CD4-positive, alpha-beta T cell (primary cell): Measurements from ENCODE around the gene THOC1. TPM values are rescaled to one million over a fixed set of nuclear protein-coding genes. Genes with fewer than 3 reads are reported as not detected.

ENCODE experiments used
- ATAC-seq: fragments of 200-7000 bp; cut with Tn5 transposase; one replicate; pipeline ENCODE4 v1.10.0; 2022; ENCODE audit warnings: mild to moderate bottlenecking; ENCODE audit not compliant: poor library complexity
- CTCF ChIA-PET: fragments of 350-600 bp; sonication (Branson Sonifier 250); formaldehyde crosslinking; loops from one replicate; lab custom pipeline; 2021; ENCODE audit warnings: antibody characterized with exemption, inconsistent platforms; lab: Charles Lee
- POLR2A ChIA-PET: fragments of 350-600 bp; sonication (Branson Sonifier 250); formaldehyde crosslinking; loops from one replicate; lab custom pipeline; 2021; ENCODE audit warnings: antibody characterized with exemption, inconsistent platforms; lab: Charles Lee
- DNase-seq, 14 experiments: peaks; one replicate each; pipeline ENCODE4 v3.0.0-alpha.2; 2013 to 2020; ENCODE audit warnings: mixed read lengths in 2 of 14
- H3K27ac ChIP-seq, 2 donors: one replicate each; pipeline versions ENCODE4 v1.5.1 to v1.7.0; 2013; ENCODE audit warnings: low read length in 2 of 2, low read depth in 1 of 2, mild to moderate bottlenecking in 1 of 2
- H3K27me3 ChIP-seq, 2 experiments: 1 replicate in 1 of 2; 2 replicates in 1 of 2; pipeline versions ENCODE4 v1.6.1 to v1.7.0; 2013; ENCODE audit warnings: low read length in 2 of 2, control low read depth in 1 of 2, mild to moderate bottlenecking in 1 of 2, moderate library complexity in 1 of 2; ENCODE audit not compliant: insufficient read depth in 2 of 2, control insufficient read depth in 1 of 2
- H3K36me3 ChIP-seq: one replicate; pipeline ENCODE4 v1.6.1; 2013; ENCODE audit warnings: low read length, control low read depth; ENCODE audit not compliant: insufficient read depth
- H3K4me1 ChIP-seq: one replicate; pipeline ENCODE4 v1.6.1; 2013; ENCODE audit warnings: low read length, control low read depth; ENCODE audit not compliant: insufficient read depth
- H3K4me3 ChIP-seq: one replicate; pipeline ENCODE4 v1.5.1; 2013; ENCODE audit warnings: mild to moderate bottlenecking, low read length, moderate library complexity
- H3K9me3 ChIP-seq, 2 experiments: 1 replicate in 1 of 2; 2 replicates in 1 of 2; pipeline versions ENCODE4 v1.6.1 to v1.7.0; 2013; ENCODE audit warnings: low read length in 2 of 2, mild to moderate bottlenecking in 2 of 2, control low read depth in 1 of 2, moderate library complexity in 1 of 2; ENCODE audit not compliant: control insufficient read depth in 1 of 2, insufficient read depth in 1 of 2
- H3K27ac Mint-ChIP-seq: one replicate; pipeline ENCODE4 v1.8.0; 2020; ENCODE audit warnings: mixed read lengths
- H3K27me3 Mint-ChIP-seq: one replicate; pipeline ENCODE4 v1.8.0; 2021; ENCODE audit warnings: mixed read lengths
- H3K36me3 Mint-ChIP-seq: one replicate; pipeline ENCODE4 v1.8.0; 2021; ENCODE audit warnings: low read depth, mixed read lengths
- H3K4me1 Mint-ChIP-seq: one replicate; pipeline ENCODE4 v1.8.0; 2021; ENCODE audit warnings: low read depth, mixed read lengths
- H3K4me3 Mint-ChIP-seq: one replicate; pipeline ENCODE4 v1.8.0; 2020; ENCODE audit warnings: mild to moderate bottlenecking, mixed read lengths
- H3K9me3 Mint-ChIP-seq: one replicate; pipeline ENCODE4 v1.8.0; 2020; ENCODE audit warnings: mixed read lengths
- CTCF ChIP-seq: fragments of 200-600 bp; IDR thresholded peaks from one replicate; pipeline ENCODE4 v1.8.0; 2022; ENCODE audit warnings: antibody characterized with exemption, mild to moderate bottlenecking
- intact Hi-C, 2 experiments: fragments of 100-400 bp; cut with DNase I in 1 of 2; cut with micrococcal nuclease in 1 of 2; formaldehyde crosslinking; loops; one replicate each; pipeline versions ENCODE4 v1.15.1 to v1.9.0; 2023 to 2025; cut with DNase I, micrococcal nuclease
- total RNA-seq, 174 experiments: library from RNA in 2 of 174; stranded (reverse) in 2 of 174; gene quantifications; one replicate each; pipeline ENCODE4 v1.2.3 and lab custom pipeline; 2021 to 2026

Gene THOC1
- total RNA-seq, 2 experiments from 2014 or later, result 92.9 to 96.5 TPM

GRCh38 chr18:192801-193200 lies 75.0 kb downstream of the THOC1 start:
- H3K4me3 ChIP-seq, result no peak overlapping the region
- H3K4me1 ChIP-seq, result no peaks in the 10 kb centered on the region
- H3K4me1 Mint-ChIP-seq, result peaks cover 39% of the 10 kb centered on the region
- no peaks in the 10 kb centered on the region for H3K27me3 Mint-ChIP-seq
- ATAC-seq (no peak), DNase-seq (no peak)
- no peak overlapping the region for H3K27ac ChIP-seq
- peaks cover 14% of the 10 kb centered on the region for H3K36me3 ChIP-seq
- H3K4me3 Mint-ChIP-seq, result no peak overlapping the region
- no peak for TF ChIP-seq CTCF
- no peak overlapping the region for H3K27ac Mint-ChIP-seq
- no peaks in the 10 kb centered on the region for H3K9me3 ChIP-seq
- ChIA-PET CTCF (interaction anchor here (1.3 kb wide), 1 partner anchor 28 kb away, joined by 4 read pairs; no protein-coding TSS in a partner anchor), POLR2A (no interaction called here)
- H3K9me3 Mint-ChIP-seq, result no peaks in the 10 kb centered on the region
- no peaks in the 10 kb centered on the region for H3K27me3 ChIP-seq
- intact Hi-C loops, result no loop called here
- peaks cover 58% of the 10 kb centered on the region for H3K36me3 Mint-ChIP-seq

- intact Hi-C loops, result no loop called here
- Mint-ChIP-seq H3K27ac (no peak overlapping the region), H3K4me1 (peaks cover 45% of the 10 kb centered on the region), H3K4me3 (no peak overlapping the region), H3K27me3 (no peaks in the 10 kb centered on the region), H3K36me3 (peaks cover 55% of the 10 kb centered on the region), H3K9me3 (no peaks in the 10 kb centered on the region)
- Histone ChIP-seq H3K4me1 (no peaks in the 10 kb centered on the region), H3K4me3 (no peak overlapping the region), H3K27me3 (no peaks in the 10 kb centered on the region), H3K27ac (no peak overlapping the region), H3K9me3 (no peaks in the 10 kb centered on the region), H3K36me3 (peaks cover 3% of the 10 kb centered on the region)
- TF ChIP-seq CTCF, result no peak
- DNase-seq (no peak), ATAC-seq (no peak)
- ChIA-PET POLR2A (no interaction called here), CTCF (interaction anchor here (0.7 to 1.3 kb wide), 3 partner anchors 9 to 27 kb away, joined by 3 to 4 read pairs (median 3); no protein-coding TSS in a partner anchor)
Measured at GRCh38 chr18:191725-192124, 76.1 kb downstream of the THOC1 start.

GRCh38 chr18:189254-189653 lies 78.6 kb downstream of the THOC1 start:
- H3K36me3 Mint-ChIP-seq, result peaks cover 56% of the 10 kb centered on the region
- CTCF ChIA-PET, result no interaction called here
- POLR2A ChIA-PET, result no interaction called here

More at GRCh38 chr18:189254-189653, 78.6 kb downstream of the THOC1 start:
- no peaks in the 10 kb centered on the region for H3K4me1 ChIP-seq
- intact Hi-C loops, result no loop called here
- H3K27ac ChIP-seq, result no peak overlapping the region
- H3K36me3 ChIP-seq, result peaks cover 7% of the 10 kb centered on the region
- Mint-ChIP-seq H3K9me3 (no peaks in the 10 kb centered on the region), H3K27ac (no peak overlapping the region), H3K27me3 (no peaks in the 10 kb centered on the region), H3K4me3 (no peak overlapping the region), H3K4me1 (peaks cover 39% of the 10 kb centered on the region)
- no peaks in the 10 kb centered on the region for H3K9me3 ChIP-seq
- no peak for TF ChIP-seq CTCF
- H3K27me3 ChIP-seq, result no peaks in the 10 kb centered on the region
- no peak for ATAC-seq
- DNase-seq, result no peak
- no peak overlapping the region for H3K4me3 ChIP-seq
